ENCODE data around the gene TMEM214.

GRCh38 chr2:27058210-27058609, 25.4 kb downstream of the TMEM214 start:
- TF ChIP-seq, protein P1, sequence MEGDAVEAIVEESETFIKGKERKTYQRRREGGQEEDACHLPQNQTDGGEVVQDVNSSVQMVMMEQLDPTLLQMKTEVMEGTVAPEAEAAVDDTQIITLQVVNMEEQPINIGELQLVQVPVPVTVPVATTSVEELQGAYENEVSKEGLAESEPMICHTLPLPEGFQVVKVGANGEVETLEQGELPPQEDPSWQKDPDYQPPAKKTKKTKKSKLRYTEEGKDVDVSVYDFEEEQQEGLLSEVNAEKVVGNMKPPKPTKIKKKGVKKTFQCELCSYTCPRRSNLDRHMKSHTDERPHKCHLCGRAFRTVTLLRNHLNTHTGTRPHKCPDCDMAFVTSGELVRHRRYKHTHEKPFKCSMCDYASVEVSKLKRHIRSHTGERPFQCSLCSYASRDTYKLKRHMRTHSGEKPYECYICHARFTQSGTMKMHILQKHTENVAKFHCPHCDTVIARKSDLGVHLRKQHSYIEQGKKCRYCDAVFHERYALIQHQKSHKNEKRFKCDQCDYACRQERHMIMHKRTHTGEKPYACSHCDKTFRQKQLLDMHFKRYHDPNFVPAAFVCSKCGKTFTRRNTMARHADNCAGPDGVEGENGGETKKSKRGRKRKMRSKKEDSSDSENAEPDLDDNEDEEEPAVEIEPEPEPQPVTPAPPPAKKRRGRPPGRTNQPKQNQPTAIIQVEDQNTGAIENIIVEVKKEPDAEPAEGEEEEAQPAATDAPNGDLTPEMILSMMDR (IDR thresholded peaks at IDR 0.05) = no peak
- TF ChIP-seq POLR2A (IDR thresholded peaks at IDR 0.05) = no peak
- TF ChIP-seq EP300 (IDR thresholded peaks at IDR 0.05) = no peak
